ENCODE measurements around the gene HABP2.

Gene HABP2

GRCh38 chr10:113541549-113541927, 11.3 kb upstream of the HABP2 start:
- no peaks in the 10 kb centered on the region for H3K36me3 ChIP-seq (ENCODE audit: insufficient read depth, low read length)
- no peak overlapping the region for H3K9ac ChIP-seq (ENCODE audit: low read length)
- no peaks in the 10 kb centered on the region for H4K20me1 ChIP-seq (ENCODE audit: insufficient read depth, low read length)
- no peaks in the 10 kb centered on the region for H3K9me3 ChIP-seq (ENCODE audit: low read length)
- H3F3A ChIP-seq (ENCODE audit: insufficient read depth, low read length), result no peaks in the 10 kb centered on the region
- H3K4me2 ChIP-seq (ENCODE audit: low read length), result no peak overlapping the region
- no peak overlapping the region for H2AFZ ChIP-seq (ENCODE audit: low read length)
- H3K4me3 ChIP-seq (ENCODE audit: low read depth, low read length, poor library complexity, severe bottlenecking), result no peak overlapping the region
- no peak for TF ChIP-seq EZH2 (IDR thresholded peaks at IDR 0.05; ENCODE audit: borderline replicate concordance, low read length)
- TF ChIP-seq, protein P1, sequence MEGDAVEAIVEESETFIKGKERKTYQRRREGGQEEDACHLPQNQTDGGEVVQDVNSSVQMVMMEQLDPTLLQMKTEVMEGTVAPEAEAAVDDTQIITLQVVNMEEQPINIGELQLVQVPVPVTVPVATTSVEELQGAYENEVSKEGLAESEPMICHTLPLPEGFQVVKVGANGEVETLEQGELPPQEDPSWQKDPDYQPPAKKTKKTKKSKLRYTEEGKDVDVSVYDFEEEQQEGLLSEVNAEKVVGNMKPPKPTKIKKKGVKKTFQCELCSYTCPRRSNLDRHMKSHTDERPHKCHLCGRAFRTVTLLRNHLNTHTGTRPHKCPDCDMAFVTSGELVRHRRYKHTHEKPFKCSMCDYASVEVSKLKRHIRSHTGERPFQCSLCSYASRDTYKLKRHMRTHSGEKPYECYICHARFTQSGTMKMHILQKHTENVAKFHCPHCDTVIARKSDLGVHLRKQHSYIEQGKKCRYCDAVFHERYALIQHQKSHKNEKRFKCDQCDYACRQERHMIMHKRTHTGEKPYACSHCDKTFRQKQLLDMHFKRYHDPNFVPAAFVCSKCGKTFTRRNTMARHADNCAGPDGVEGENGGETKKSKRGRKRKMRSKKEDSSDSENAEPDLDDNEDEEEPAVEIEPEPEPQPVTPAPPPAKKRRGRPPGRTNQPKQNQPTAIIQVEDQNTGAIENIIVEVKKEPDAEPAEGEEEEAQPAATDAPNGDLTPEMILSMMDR (IDR thresholded peaks at IDR 0.05; ENCODE audit: low read length), result no peak
- no peaks in the 10 kb centered on the region for H3K4me1 ChIP-seq (ENCODE audit: insufficient read depth, low read length, severe bottlenecking)
- H3K27ac ChIP-seq (ENCODE audit: low read depth, low read length, poor library complexity, severe bottlenecking), result no peak overlapping the region
- no peaks in the 10 kb centered on the region for H3K27me3 ChIP-seq (ENCODE audit: insufficient read depth, low read length)
- H3K9me2 ChIP-seq (ENCODE audit: low read depth, low read length), result no peaks in the 10 kb centered on the region
- H3K79me2 ChIP-seq (ENCODE audit: insufficient read depth, low read length), result no peaks in the 10 kb centered on the region

DNA sequence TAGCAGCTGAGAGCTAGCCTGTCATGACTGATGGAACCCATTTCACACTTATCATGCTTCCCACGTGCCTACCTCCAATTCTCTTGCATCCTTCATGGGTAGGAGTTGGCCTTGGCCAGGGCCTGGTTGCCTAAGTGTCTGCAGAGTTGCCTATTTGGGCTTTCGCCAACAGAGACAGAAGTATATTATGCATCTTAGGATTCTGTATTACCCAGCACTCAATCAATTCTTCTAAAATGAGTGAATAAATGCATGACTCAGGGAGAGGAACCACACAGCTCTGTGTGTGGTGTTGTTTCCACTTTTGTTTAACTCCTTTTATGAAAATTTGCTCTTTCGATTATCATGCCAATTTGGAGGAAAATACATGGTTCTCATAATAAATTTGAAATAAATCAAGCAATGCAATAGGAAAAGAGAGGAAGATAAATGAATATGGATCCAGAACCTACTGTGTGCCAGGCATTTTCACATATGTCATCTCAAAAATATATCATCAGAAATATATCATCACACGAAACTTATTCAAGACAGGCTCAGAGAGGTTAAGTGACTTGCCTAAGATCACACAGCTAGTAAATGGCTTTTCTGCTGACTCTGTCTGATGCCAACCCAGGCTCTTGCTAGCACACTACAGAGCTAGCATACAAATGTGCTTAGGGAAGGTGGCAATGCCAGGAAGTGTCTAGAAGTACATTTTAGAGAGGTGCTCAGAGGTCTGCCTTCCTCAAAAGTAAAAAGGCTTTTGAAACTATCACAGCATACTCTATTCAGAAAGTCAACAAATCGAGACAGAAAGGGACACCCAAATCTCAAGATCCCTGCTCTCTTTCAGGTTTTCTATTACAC, 9.5 kb upstream of the HABP2 start:
- TF ChIP-seq, protein P1 (IDR thresholded peaks at IDR 0.05; ENCODE audit: low read length), result no peak
- TF ChIP-seq EZH2 (IDR thresholded peaks at IDR 0.05; ENCODE audit: borderline replicate concordance, low read length), result no peak
- H3K79me2 ChIP-seq (ENCODE audit: insufficient read depth, low read length), result no peaks in the 10 kb centered on the region
- H3K4me2 ChIP-seq (ENCODE audit: low read length), result no peak overlapping the region
- H3K27me3 ChIP-seq (ENCODE audit: insufficient read depth, low read length), result no peaks in the 10 kb centered on the region
- H4K20me1 ChIP-seq (ENCODE audit: insufficient read depth, low read length), result no peaks in the 10 kb centered on the region
- no peaks in the 10 kb centered on the region for H3F3A ChIP-seq (ENCODE audit: insufficient read depth, low read length)
- H3K4me1 ChIP-seq (ENCODE audit: insufficient read depth, low read length, severe bottlenecking), result no peaks in the 10 kb centered on the region
- no peak overlapping the region for H2AFZ ChIP-seq (ENCODE audit: low read length)
- no peaks in the 10 kb centered on the region for H3K9me2 ChIP-seq (ENCODE audit: low read depth, low read length)
- H3K36me3 ChIP-seq (ENCODE audit: insufficient read depth, low read length), result no peaks in the 10 kb centered on the region
- H3K9ac ChIP-seq (ENCODE audit: low read length), result no peak overlapping the region
- no peaks in the 10 kb centered on the region for H3K9me3 ChIP-seq (ENCODE audit: low read length)
- no peak overlapping the region for H3K27ac ChIP-seq (ENCODE audit: low read depth, low read length, poor library complexity, severe bottlenecking)
- H3K4me3 ChIP-seq (ENCODE audit: low read depth, low read length, poor library complexity, severe bottlenecking), result no peak overlapping the region

- H3K79me2 ChIP-seq (ENCODE audit: insufficient read depth, low read length), result no peaks in the 10 kb centered on the region
- H3K36me3 ChIP-seq (ENCODE audit: insufficient read depth, low read length), result no peaks in the 10 kb centered on the region
- no peaks in the 10 kb centered on the region for H4K20me1 ChIP-seq (ENCODE audit: insufficient read depth, low read length)
- no peaks in the 10 kb centered on the region for H3K9me3 ChIP-seq (ENCODE audit: low read length)
- H2AFZ ChIP-seq (ENCODE audit: low read length), result no peak overlapping the region
- H3K4me3 ChIP-seq (ENCODE audit: low read depth, low read length, poor library complexity, severe bottlenecking), result no peak overlapping the region
- H3F3A ChIP-seq (ENCODE audit: insufficient read depth, low read length), result no peaks in the 10 kb centered on the region
- no peak overlapping the region for H3K27ac ChIP-seq (ENCODE audit: low read depth, low read length, poor library complexity, severe bottlenecking)
- H3K4me1 ChIP-seq (ENCODE audit: insufficient read depth, low read length, severe bottlenecking), result no peaks in the 10 kb centered on the region
- no peak overlapping the region for H3K9ac ChIP-seq (ENCODE audit: low read length)
- H3K9me2 ChIP-seq (ENCODE audit: low read depth, low read length), result no peaks in the 10 kb centered on the region
- no peak overlapping the region for H3K4me2 ChIP-seq (ENCODE audit: low read length)
- TF ChIP-seq, protein P1 (IDR thresholded peaks at IDR 0.05; ENCODE audit: low read length), result no peak
- TF ChIP-seq EZH2 (IDR thresholded peaks at IDR 0.05; ENCODE audit: borderline replicate concordance, low read length), result no peak
- H3K27me3 ChIP-seq (ENCODE audit: insufficient read depth, low read length), result no peaks in the 10 kb centered on the region
Observed at GRCh38 chr10:113544392-113544791, 8.5 kb upstream of the HABP2 start.
